GM21576 (cell line): ENCODE measurements around the gene RASGRP2.

Experiments
- ATAC-seq: cut with Tn5 transposase; IDR thresholded peaks from one replicate; pipeline ENCODE4 v1.9.1; 2021; ENCODE audit warnings: mild to moderate bottlenecking, moderate library complexity; ENCODE audit not compliant: unreplicated experiment

RASGRP2 gene

GRCh38 chr11:64757549-64758329 lies 13.8 kb upstream of the RASGRP2 start:
- no peak for ATAC-seq

- no peak for ATAC-seq
Measured at GRCh38 chr11:64755681-64756361, 11.9 kb upstream of the RASGRP2 start.

GRCh38 chr11:64754919-64755662 lies 11.1 kb upstream of the RASGRP2 start:
- ATAC-seq, result no peak

- no peak for ATAC-seq
Measured at GRCh38 chr11:64754124-64754918, 10.4 kb upstream of the RASGRP2 start.

- ATAC-seq, result no peak
Measured at GRCh38 chr11:64753380-64754123, 9.6 kb upstream of the RASGRP2 start.

- no peak for ATAC-seq
Measured at GRCh38 chr11:64753019-64753379, 9.1 kb upstream of the RASGRP2 start.

- ATAC-seq, result no peak
Measured at GRCh38 chr11:64752175-64752970, 8.4 kb upstream of the RASGRP2 start.

GRCh38 chr11:64751580-64751979 lies 7.6 kb upstream of the RASGRP2 start:
- no peak for ATAC-seq

GRCh38 chr11:64751136-64751535 lies 7.2 kb upstream of the RASGRP2 start:
- ATAC-seq, result no peak

- ATAC-seq, result no peak
Measured at GRCh38 chr11:64750361-64751054, 6.6 kb upstream of the RASGRP2 start.

GRCh38 chr11:64747961-64748665 lies 4.2 kb upstream of the RASGRP2 start:
- no peak for ATAC-seq

GRCh38 chr11:64746486-64746885 lies 2.5 kb upstream of the RASGRP2 start:
- ATAC-seq, result no peak

GRCh38 chr11:64745521-64746328 lies 1.8 kb upstream of the RASGRP2 start:
- no peak for ATAC-seq

- ATAC-seq, result no peak
Measured at GRCh38 chr11:64745189-64745520, 1.2 kb upstream of the RASGRP2 start.

- ATAC-seq, result no peak
Measured at GRCh38 chr11:64744544-64745188, 724 bp upstream of the RASGRP2 start.

GRCh38 chr11:64742889-64743590 lies 902 bp downstream of the RASGRP2 start:
- ATAC-seq, result no peak
